Measurements from ENCODE around the gene NLRP3. TPM values are rescaled to one million over a fixed set of nuclear protein-coding genes. Genes with fewer than 3 reads are reported as not detected.

NLRP3 gene
- total and polyA plus RNA-seq, 2 experiments from 2014 or later = 0.28 to 0.76 TPM

DNA sequence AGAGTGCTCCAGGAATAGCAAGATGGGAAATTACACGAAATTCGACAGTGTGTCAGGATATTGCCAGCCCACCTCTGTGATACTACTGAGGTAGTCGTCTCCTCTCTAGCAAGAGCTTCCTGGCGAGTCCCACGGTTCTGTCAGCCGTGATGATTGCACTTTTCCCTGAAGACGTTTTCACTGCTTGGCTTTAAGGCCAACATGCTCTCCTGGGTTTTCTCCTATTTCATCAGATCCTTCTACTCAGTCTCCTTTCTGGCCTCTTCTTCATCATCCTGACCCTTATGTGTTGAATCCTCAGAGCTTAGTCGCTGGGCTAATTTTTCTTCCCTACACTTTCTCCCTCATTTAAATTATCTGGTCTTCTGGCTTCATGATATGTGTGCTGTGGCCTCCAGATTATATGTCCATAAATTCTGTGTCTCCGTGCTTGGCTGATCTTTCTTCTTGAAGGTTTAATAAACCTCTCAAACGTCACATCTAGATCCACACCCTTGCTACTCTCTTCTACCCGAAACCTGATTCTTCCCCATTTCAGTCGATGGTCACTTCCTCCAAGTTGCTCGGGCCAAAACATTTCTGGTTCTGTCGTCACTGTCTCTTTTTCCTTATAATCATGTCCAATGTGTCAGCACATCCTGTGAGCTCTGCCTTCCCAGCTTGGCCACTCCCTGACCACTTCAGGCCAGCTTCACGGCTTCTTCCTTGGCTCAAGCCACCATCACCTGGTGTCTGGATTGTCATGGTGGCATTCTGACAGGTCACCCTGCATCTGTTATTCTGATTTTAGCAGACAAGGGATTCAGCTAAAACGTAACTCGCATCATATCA is 29.8 kb downstream of the NLRP3 start:
- in situ Hi-C loops (cut with MboI) = no loop called here
- no peak for TF ChIP-seq EZH2 (IDR thresholded peaks at IDR 0.05; ENCODE audit: insufficient read depth, poor library complexity, severe bottlenecking)
- TF ChIP-seq EZH2phosphoT487 (IDR thresholded peaks at IDR 0.05; ENCODE audit: insufficient read depth, low read depth) = no peak

DNA sequence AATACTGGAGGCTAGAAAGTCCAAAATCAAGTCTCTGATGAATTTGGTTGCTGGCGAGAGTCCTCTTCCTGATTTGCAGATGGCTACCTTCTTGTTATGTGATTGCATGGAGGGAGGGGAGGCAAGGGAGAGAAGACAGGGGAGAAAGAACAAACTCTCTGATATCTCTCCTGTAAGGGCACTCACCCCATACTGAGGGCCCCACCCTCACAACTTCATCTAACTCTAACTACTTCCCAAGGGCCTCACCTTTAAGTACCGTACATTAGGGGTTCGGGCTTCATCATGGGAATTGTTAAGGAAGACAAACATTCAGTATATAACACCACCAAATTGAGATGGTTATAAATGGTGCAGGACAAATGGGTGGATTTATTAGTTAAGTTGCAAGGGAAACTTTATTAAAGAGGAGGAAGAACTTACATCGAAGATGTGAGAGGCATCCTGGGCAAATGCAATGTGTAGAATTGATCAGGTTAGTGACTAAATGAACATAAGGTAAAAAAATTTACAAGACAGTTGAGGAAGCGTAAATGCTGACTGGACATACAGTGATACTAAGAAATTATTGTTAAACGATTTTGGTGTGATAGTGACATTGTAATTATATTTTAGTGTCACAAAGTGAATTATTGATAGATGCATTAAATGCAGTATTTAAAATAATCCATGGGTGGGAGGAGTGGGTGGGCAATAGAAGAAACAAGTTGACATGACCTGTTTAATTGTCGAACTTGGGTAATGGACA is 31.4 kb downstream of the NLRP3 start:
- no peaks in the 10 kb centered on the region for H3K9me2 ChIP-seq (ENCODE audit: insufficient read depth)
- H3F3A ChIP-seq (ENCODE audit: insufficient read depth) = no peaks in the 10 kb centered on the region
- no peaks in the 10 kb centered on the region for H3K9me3 ChIP-seq (ENCODE audit: low read depth)
- 51 to 55% methylated on average over 7 of the region's 7 CpGs for WGBS, 2 experiments (ENCODE audit: low coverage in 1 of 2, low lambda C conversion rate in 2 of 2, missing lambda C conversion rate in 2 of 2)
- TF ChIP-seq EZH2phosphoT487 (IDR thresholded peaks at IDR 0.05; ENCODE audit: insufficient read depth, low read depth) (no peak), EZH2 (IDR thresholded peaks at IDR 0.05; ENCODE audit: insufficient read depth, poor library complexity, severe bottlenecking) (no peak)
- H3K27ac ChIP-seq = no peak overlapping the region
- DNase-seq = no peak
- in situ Hi-C loops (cut with MboI) = no loop called here
- no peaks in the 10 kb centered on the region for H3K36me3 ChIP-seq (ENCODE audit: low read depth)
- peak overlapping the region; percentile 80 for H3K4me3 ChIP-seq
- no peaks in the 10 kb centered on the region for H4K20me1 ChIP-seq (ENCODE audit: insufficient read depth)
- peak overlapping the region; percentile 97 for H2AFZ ChIP-seq
- peak overlapping the region; percentile 90 for H3K4me2 ChIP-seq (ENCODE audit: unreplicated experiment)
- no peaks in the 10 kb centered on the region for H3K27me3 ChIP-seq (replicated peaks; ENCODE audit: insufficient read depth)
- H3K4me1 ChIP-seq (ENCODE audit: insufficient read depth) = no peaks in the 10 kb centered on the region
- peak overlapping the region; percentile 75 for H3K9ac ChIP-seq
- no peaks in the 10 kb centered on the region for H3K79me2 ChIP-seq (ENCODE audit: insufficient read depth)

More for the DNA sequence above, 29.8 kb downstream of the NLRP3 start:
- Histone ChIP-seq H2AFZ (no peak overlapping the region), H4K20me1 (ENCODE audit: insufficient read depth) (no peaks in the 10 kb centered on the region), H3F3A (ENCODE audit: insufficient read depth) (no peaks in the 10 kb centered on the region), H3K9me2 (ENCODE audit: insufficient read depth) (no peaks in the 10 kb centered on the region), H3K36me3 (ENCODE audit: low read depth) (no peaks in the 10 kb centered on the region), H3K27me3 (replicated peaks; ENCODE audit: insufficient read depth) (no peaks in the 10 kb centered on the region), H3K9me3 (ENCODE audit: low read depth) (no peaks in the 10 kb centered on the region), H3K4me3 (no peak overlapping the region), H3K79me2 (ENCODE audit: insufficient read depth) (no peaks in the 10 kb centered on the region), H3K9ac (no peak overlapping the region), H3K4me2 (ENCODE audit: unreplicated experiment) (no peak overlapping the region), H3K4me1 (ENCODE audit: insufficient read depth) (no peaks in the 10 kb centered on the region), H3K27ac (no peak overlapping the region)
- WGBS, 2 experiments (ENCODE audit: low coverage in 1 of 2, low lambda C conversion rate in 2 of 2, missing lambda C conversion rate in 2 of 2) = 56 to 63% methylated on average over 17 of the region's 17 CpGs
- no peak for DNase-seq

DNA sequence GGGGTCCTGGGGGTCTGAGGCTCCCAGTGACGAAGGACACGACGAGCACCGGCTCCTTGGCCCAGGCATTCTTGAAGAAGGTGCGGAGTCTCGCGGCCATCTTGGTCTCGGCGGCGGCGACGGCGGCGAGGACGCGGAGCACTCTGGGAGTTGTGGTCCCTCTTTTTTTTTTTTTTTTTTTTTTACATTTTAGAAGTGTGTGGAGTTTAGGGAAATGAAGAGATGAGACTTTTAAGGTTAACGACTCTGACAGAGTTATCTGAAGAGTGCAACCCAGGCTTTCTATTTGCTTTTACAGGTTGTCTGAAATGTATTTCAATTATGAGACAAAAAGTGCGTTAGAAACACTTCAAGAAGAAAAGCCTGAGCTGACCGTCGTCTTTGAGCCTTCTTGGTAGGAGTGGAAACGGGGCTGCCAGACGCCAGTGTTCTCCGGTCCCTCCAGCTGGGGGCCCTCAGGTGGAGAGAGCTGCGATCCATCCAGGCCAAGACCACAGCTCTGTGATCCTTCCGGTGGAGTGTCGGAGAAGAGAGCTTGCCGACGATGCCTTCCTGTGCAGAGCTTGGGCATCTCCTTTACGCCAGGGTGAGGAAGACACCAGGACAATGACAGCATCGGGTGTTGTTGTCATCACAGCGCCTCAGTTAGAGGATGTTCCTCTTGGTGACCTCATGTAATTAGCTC is 32.3 kb downstream of the NLRP3 start:
- peak overlapping the region; percentile 75 for H3K9ac ChIP-seq
- TF ChIP-seq EZH2phosphoT487 (IDR thresholded peaks at IDR 0.05; ENCODE audit: insufficient read depth, low read depth) = no peak
- TF ChIP-seq EZH2 (IDR thresholded peaks at IDR 0.05; ENCODE audit: insufficient read depth, poor library complexity, severe bottlenecking) = no peak
- H3K4me2 ChIP-seq (ENCODE audit: unreplicated experiment) = peak overlapping the region; percentile 90
- no peaks in the 10 kb centered on the region for H3K4me1 ChIP-seq (ENCODE audit: insufficient read depth)
- H3K9me3 ChIP-seq (ENCODE audit: low read depth) = no peaks in the 10 kb centered on the region
- no peaks in the 10 kb centered on the region for H3K36me3 ChIP-seq (ENCODE audit: low read depth)
- no peak overlapping the region for H3K27ac ChIP-seq
- in situ Hi-C loops (cut with MboI) = no loop called here
- H3K27me3 ChIP-seq (replicated peaks; ENCODE audit: insufficient read depth) = no peaks in the 10 kb centered on the region
- H3K9me2 ChIP-seq (ENCODE audit: insufficient read depth) = no peaks in the 10 kb centered on the region
- peak overlapping the region; percentile 80 for H3K4me3 ChIP-seq
- no peaks in the 10 kb centered on the region for H4K20me1 ChIP-seq (ENCODE audit: insufficient read depth)
- DNase-seq = peak; percentile 80
- 5 to 7% methylated on average over 31 of the region's 31 CpGs for WGBS, 2 experiments (ENCODE audit: low coverage in 1 of 2, low lambda C conversion rate in 2 of 2, missing lambda C conversion rate in 2 of 2)
- no peaks in the 10 kb centered on the region for H3K79me2 ChIP-seq (ENCODE audit: insufficient read depth)
- H3F3A ChIP-seq (ENCODE audit: insufficient read depth) = no peaks in the 10 kb centered on the region
- H2AFZ ChIP-seq = peak overlapping the region; percentile 97

DNA sequence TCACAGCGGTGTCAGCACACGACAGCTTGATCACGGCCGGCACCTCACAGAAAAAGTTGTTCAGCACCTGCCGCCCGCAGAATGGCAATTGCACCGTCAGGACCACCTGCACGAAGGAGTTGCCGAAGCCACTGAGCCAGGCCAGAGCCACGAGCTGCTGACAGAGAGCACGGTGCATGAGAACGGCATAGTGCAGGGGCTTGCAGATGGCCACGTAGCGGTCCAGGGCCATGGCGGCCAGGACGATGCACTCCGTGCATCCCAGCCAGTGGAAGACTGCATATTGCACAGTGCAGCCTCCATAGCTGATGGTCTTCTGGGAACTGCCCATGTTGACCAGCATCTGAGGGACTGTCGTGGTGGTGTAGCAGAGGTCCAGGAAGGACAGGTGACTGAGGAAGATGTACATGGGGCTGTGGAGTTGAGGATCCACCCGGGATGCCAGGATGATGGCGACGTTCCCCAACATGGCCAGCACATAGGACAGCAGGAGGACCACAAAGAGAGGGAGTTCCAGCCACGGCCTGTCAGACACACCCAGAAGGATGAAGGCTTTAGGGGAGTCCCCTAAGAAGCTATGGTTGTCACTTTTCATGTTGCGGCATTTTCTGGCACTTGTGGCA is 35.5 kb downstream of the NLRP3 start:
- Histone ChIP-seq H4K20me1 (ENCODE audit: insufficient read depth) (no peaks in the 10 kb centered on the region), H3K4me2 (ENCODE audit: unreplicated experiment) (no peak overlapping the region), H2AFZ (no peak overlapping the region), H3K9me2 (ENCODE audit: insufficient read depth) (no peaks in the 10 kb centered on the region), H3K79me2 (ENCODE audit: insufficient read depth) (no peaks in the 10 kb centered on the region), H3K9ac (no peak overlapping the region), H3K27me3 (replicated peaks; ENCODE audit: insufficient read depth) (no peaks in the 10 kb centered on the region), H3K4me1 (ENCODE audit: insufficient read depth) (no peaks in the 10 kb centered on the region), H3F3A (ENCODE audit: insufficient read depth) (no peaks in the 10 kb centered on the region), H3K36me3 (ENCODE audit: low read depth) (no peaks in the 10 kb centered on the region), H3K27ac (no peak overlapping the region), H3K4me3 (no peak overlapping the region), H3K9me3 (ENCODE audit: low read depth) (no peaks in the 10 kb centered on the region)
- DNase-seq = no peak
- WGBS, 2 experiments (ENCODE audit: low coverage in 1 of 2, low lambda C conversion rate in 2 of 2, missing lambda C conversion rate in 2 of 2) = 61 to 72% methylated on average over 22 to 23 of the region's 23 CpGs
- TF ChIP-seq EZH2 (IDR thresholded peaks at IDR 0.05; ENCODE audit: insufficient read depth, poor library complexity, severe bottlenecking) = no peak
- in situ Hi-C loops (cut with MboI) = no loop called here
